Liver (tissue), 9 donors: ENCODE measurements around the gene LRP5. TPM values are rescaled to one million over a fixed set of nuclear protein-coding genes. Genes with fewer than 3 reads are reported as not detected.
"Not testable (repeated sequence)": the region's sequence is repeated elsewhere in the genome, so short reads cannot be mapped to it uniquely, and the experiment has no call there.

Experiments used
- DNase-seq: peaks from one replicate; pipeline ENCODE4 v3.0.0-alpha.2; 2017; ENCODE audit warnings: low spot score
- H3K27ac ChIP-seq, 2 donors: one replicate each; pipeline ENCODE4 v1.7.0; 2013; ENCODE audit warnings: inconsistent platforms in 2 of 2, low read length in 2 of 2, control low read depth in 1 of 2, low read depth in 1 of 2, mild to moderate bottlenecking in 1 of 2
- H3K27me3 ChIP-seq, 4 donors: one replicate each; pipeline versions ENCODE4 v1.6.1 to v1.7.0; 2013; ENCODE audit warnings: low read length in 3 of 4, inconsistent platforms in 1 of 4, mild to moderate bottlenecking in 1 of 4, moderate library complexity in 1 of 4; ENCODE audit not compliant: control insufficient read depth in 4 of 4, insufficient read depth in 4 of 4
- H3K36me3 ChIP-seq, 4 donors: one replicate each; pipeline versions ENCODE4 v1.6.1 to v1.7.0; 2013; ENCODE audit warnings: low read length in 3 of 4, mild to moderate bottlenecking in 3 of 4, low read depth in 1 of 4, moderate library complexity in 1 of 4; ENCODE audit not compliant: control insufficient read depth in 4 of 4, insufficient read depth in 3 of 4
- H3K4me1 ChIP-seq, 4 donors: one replicate each; pipeline versions ENCODE4 v1.6.1 to v1.7.0; 2013; ENCODE audit warnings: low read length in 3 of 4, mild to moderate bottlenecking in 3 of 4, moderate library complexity in 1 of 4; ENCODE audit not compliant: control insufficient read depth in 4 of 4, insufficient read depth in 4 of 4
- H3K4me3 ChIP-seq, 3 donors: one replicate each; pipeline versions ENCODE4 v1.6.1 to v1.7.0; 2013; ENCODE audit warnings: low read length in 3 of 3, control low read depth in 1 of 3, low read depth in 1 of 3, mild to moderate bottlenecking in 1 of 3
- H3K9ac ChIP-seq, 2 donors: one replicate each; pipeline ENCODE4 v1.7.0; 2013; ENCODE audit warnings: low read length in 2 of 2, mild to moderate bottlenecking in 2 of 2, moderate library complexity in 2 of 2, control low read depth in 1 of 2, low read depth in 1 of 2
- H3K9me3 ChIP-seq, 4 donors: one replicate each; pipeline versions ENCODE4 v1.6.1 to v1.7.0; 2013; ENCODE audit warnings: low read length in 3 of 4; ENCODE audit not compliant: control insufficient read depth in 4 of 4
- EGR1 ChIP-seq, 2 donors: IDR thresholded peaks; 2 replicates each; pipeline ENCODE4 v1.6.1; 2016 to 2018; ENCODE audit warnings: antibody characterized with exemption in 2 of 2, low read depth in 2 of 2
- FOXA1 ChIP-seq: IDR thresholded peaks from 2 replicates; pipeline ENCODE4 v1.6.1; 2016; ENCODE audit warnings: antibody characterized with exemption
- FOXA2 ChIP-seq: IDR thresholded peaks from 2 replicates; pipeline ENCODE4 v1.6.1; 2016; ENCODE audit warnings: antibody characterized with exemption
- GABPA ChIP-seq, 2 donors: IDR thresholded peaks in 1 of 2; conservative IDR thresholded peaks in 1 of 2; 2 replicates each; pipeline ENCODE4 v1.6.1; 2016; ENCODE audit warnings: antibody characterized with exemption in 2 of 2, mild to moderate bottlenecking in 1 of 2, moderate library complexity in 1 of 2
- HNF4A ChIP-seq, 2 donors: conservative IDR thresholded peaks; 2 replicates each; pipeline ENCODE4 v1.6.1; 2016; ENCODE audit warnings: antibody characterized with exemption in 2 of 2, mild to moderate bottlenecking in 2 of 2
- HNF4G ChIP-seq: IDR thresholded peaks from 2 replicates; pipeline ENCODE4 v1.6.1; 2016; ENCODE audit warnings: antibody characterized with exemption
- JUND ChIP-seq, 2 donors: IDR thresholded peaks; 2 replicates each; pipeline ENCODE4 v1.6.1; 2016; ENCODE audit warnings: antibody characterized with exemption in 2 of 2
- NR2F2 ChIP-seq: IDR thresholded peaks from 2 replicates; pipeline ENCODE4 v1.6.1; 2016; ENCODE audit warnings: antibody characterized with exemption
- RAD21 ChIP-seq, 2 donors: IDR thresholded peaks; 2 replicates each; pipeline ENCODE4 v1.6.1; 2016; ENCODE audit warnings: antibody characterized with exemption in 2 of 2, mild to moderate bottlenecking in 2 of 2
- RXRA ChIP-seq, 2 donors: IDR thresholded peaks; 2 replicates each; pipeline ENCODE4 v1.6.1; 2017 to 2018; ENCODE audit warnings: antibody characterized with exemption in 2 of 2, mild to moderate bottlenecking in 1 of 2
- SP1 ChIP-seq: IDR thresholded peaks from 2 replicates; pipeline ENCODE4 v1.6.1; 2018; ENCODE audit warnings: antibody characterized with exemption, mild to moderate bottlenecking
- TAF1 ChIP-seq: conservative IDR thresholded peaks from 2 replicates; pipeline ENCODE4 v1.6.1; 2016; ENCODE audit warnings: antibody characterized with exemption, mild to moderate bottlenecking
- YY1 ChIP-seq: IDR thresholded peaks from 2 replicates; pipeline ENCODE4 v1.6.1; 2016; ENCODE audit warnings: antibody characterized with exemption, mild to moderate bottlenecking
- WGBS: extraction: QIAGEN DNeasy Blood & Tissue Kit; methylation state at CpG from one replicate; pipeline ENCODE4 v1.1.7; 2013; 5-methylcytosine and 5-hydroxymethylcytosine counted together
- polyA plus RNA-seq, 2 donors: library from polyadenylated mRNA; stranded (reverse) in 1 of 2; unstranded in 1 of 2; fragments of 200-250 nt in 1 of 2; fragments of >200 nt in 1 of 2; fragmentation: Nextera tagmentation in 1 of 2; extraction: Ambion mirVana in 1 of 2; gene quantifications; one replicate each; pipeline versions ENCODE4 v1.2.1 to v1.2.3, GENCODE V29; 2013 to 2015
- total RNA-seq, 2 donors: library from RNA; depleted of rRNA; stranded (reverse); fragments of >200 nt; gene quantifications; one replicate each; pipeline ENCODE4 v1.2.3, GENCODE V29; 2014
- TF ChIP-seq, protein P1 (sequence below): fragments of 150-350 bp; IDR thresholded peaks from 2 replicates; pipeline ENCODE4 v1.5.1; 2017; ENCODE audit warnings: improper control_type of control experiment, low read depth, low read length; ENCODE audit not compliant: missing input control
- TF ChIP-seq, protein P2 (sequence below): IDR thresholded peaks from 2 replicates; pipeline ENCODE4 v1.6.1; 2016; ENCODE audit warnings: antibody characterized with exemption
- TF ChIP-seq, protein P3 (sequence below): IDR thresholded peaks from 2 replicates; pipeline ENCODE4 v1.6.1; 2016; ENCODE audit warnings: antibody characterized with exemption
- TF ChIP-seq, protein P4 (sequence below): IDR thresholded peaks from 2 replicates; pipeline ENCODE4 v1.6.1; 2016; ENCODE audit warnings: antibody characterized with exemption, mild to moderate bottlenecking
- TF ChIP-seq, protein P5 (sequence below): IDR thresholded peaks from 2 replicates; pipeline ENCODE4 v1.6.1; 2016; ENCODE audit warnings: antibody characterized with exemption
- donor health status: healthy.
- donor health status: healthy.
- donor health status: healthy.
- donor health status: healthy.
- donor health status: healthy.

LRP5 gene
- total and polyA plus RNA-seq, 4 donors = 48.9 to 99.3 (median 71.3) TPM

DNA sequence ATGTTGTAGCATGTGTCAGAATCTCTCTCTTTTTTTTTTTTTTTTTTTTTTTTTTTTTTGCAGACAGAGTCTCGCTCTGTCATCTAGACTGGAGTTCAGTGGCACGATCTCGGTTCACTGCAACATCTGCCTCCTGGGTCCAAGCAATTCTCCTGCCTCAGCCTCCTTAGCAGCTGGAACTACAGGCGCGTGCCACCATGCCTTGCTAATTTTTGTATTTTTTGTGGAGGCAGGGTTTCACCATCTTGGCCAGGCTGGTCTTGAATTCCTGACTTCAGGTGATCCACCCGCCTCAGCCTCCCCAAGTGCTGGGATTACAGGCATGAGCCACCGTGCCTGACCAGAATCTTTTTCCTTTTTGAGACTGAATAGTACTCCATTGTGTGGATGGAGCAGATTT, 32.4 kb downstream of the LRP5 start:
- not testable (repeated sequence) for H3K27ac ChIP-seq, H3K9me3 ChIP-seq, H3K27me3 ChIP-seq, H3K36me3 ChIP-seq, H3K4me3 ChIP-seq, H3K9ac ChIP-seq, DNase-seq
- peaks cover 20 to 83% (median 55%) of the 10 kb centered on the region in 4 donors for H3K4me1 ChIP-seq
- WGBS = 94% methylated on average over 7 of the region's 7 CpGs

DNA sequence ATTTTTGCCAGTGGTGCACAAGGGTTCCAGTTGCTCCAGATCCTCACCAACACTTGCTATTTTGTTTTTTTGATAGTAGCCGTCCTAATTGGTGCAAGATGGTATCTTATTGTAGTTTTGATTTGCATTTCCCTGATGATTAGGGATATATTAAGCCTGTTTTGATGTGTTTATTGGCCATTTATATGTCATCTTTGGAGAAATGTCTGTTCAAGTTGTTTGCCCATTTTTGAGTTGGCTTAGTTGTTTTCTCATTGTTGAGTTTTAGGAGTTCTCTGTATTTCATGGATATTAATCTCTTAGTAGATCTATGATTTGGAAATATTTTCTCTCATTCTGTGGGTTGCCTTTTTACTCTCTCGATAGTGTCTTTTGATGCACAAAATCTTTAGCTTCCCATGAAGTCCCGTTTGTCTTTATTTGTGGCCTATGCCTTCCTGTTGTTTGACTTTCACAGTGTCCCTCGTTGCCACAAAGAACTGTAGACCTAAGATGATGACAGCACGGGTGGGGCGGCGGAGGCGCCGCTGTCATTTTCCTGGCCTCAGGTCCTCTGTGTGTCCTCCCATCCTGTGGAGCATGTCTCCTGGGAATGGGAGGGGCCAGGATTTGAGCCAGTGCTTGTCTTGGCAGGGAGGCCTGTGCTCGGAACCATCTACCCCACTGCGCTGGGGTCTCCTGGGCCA, 33.5 kb downstream of the LRP5 start:
- no peaks in the 10 kb centered on the region for H3K27me3 ChIP-seq
- H3K4me3 ChIP-seq = no peak overlapping the region
- no peak overlapping the region for H3K27ac ChIP-seq
- H3K9me3 ChIP-seq = no peaks in the 10 kb centered on the region
- no peak for TF ChIP-seq GABPA (IDR thresholded peaks at IDR 0.05 in 1 of 2, conservative IDR thresholded peaks at IDR 0.05 in 1 of 2)
- peak in 1 of 2 donors; percentile 27 for TF ChIP-seq HNF4A (conservative IDR thresholded peaks at IDR 0.05)
- no peak for TF ChIP-seq SP1
- TF ChIP-seq RXRA (IDR thresholded peaks at IDR 0.05) = peak in 1 of 2 donors; percentile 41
- H3K9ac ChIP-seq = no peak overlapping the region
- no peak for DNase-seq
- WGBS = 53% methylated on average over 11 of the region's 11 CpGs
- peaks cover 0 to 2% (median 0%) of the 10 kb centered on the region in 4 donors for H3K36me3 ChIP-seq
- H3K4me1 ChIP-seq = peaks cover 25 to 86% (median 63%) of the 10 kb centered on the region in 4 donors

DNA sequence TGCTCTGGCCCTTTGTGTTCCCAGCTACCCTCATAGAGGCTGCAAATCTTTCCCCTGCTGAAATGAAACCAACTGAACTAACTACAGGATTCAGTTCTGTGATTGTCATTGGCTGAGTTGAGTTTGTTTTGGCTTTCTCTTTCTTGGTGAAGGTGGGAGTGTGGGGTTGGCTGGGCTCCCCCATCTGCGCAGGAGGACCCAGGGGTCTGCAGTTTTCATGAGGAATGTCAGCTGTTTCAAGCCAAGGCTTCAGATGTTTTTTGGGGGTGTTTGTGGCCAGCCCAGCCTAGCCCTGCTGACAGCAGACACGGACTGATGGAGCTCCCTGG, 34.0 kb downstream of the LRP5 start:
- H3K27ac ChIP-seq = no peak overlapping the region
- TF ChIP-seq, protein P1, sequence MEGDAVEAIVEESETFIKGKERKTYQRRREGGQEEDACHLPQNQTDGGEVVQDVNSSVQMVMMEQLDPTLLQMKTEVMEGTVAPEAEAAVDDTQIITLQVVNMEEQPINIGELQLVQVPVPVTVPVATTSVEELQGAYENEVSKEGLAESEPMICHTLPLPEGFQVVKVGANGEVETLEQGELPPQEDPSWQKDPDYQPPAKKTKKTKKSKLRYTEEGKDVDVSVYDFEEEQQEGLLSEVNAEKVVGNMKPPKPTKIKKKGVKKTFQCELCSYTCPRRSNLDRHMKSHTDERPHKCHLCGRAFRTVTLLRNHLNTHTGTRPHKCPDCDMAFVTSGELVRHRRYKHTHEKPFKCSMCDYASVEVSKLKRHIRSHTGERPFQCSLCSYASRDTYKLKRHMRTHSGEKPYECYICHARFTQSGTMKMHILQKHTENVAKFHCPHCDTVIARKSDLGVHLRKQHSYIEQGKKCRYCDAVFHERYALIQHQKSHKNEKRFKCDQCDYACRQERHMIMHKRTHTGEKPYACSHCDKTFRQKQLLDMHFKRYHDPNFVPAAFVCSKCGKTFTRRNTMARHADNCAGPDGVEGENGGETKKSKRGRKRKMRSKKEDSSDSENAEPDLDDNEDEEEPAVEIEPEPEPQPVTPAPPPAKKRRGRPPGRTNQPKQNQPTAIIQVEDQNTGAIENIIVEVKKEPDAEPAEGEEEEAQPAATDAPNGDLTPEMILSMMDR = no peak
- TF ChIP-seq TAF1 = no peak
- TF ChIP-seq SP1 = no peak
- no peak for TF ChIP-seq GABPA (IDR thresholded peaks at IDR 0.05 in 1 of 2, conservative IDR thresholded peaks at IDR 0.05 in 1 of 2)
- no peak for TF ChIP-seq HNF4G
- no peak for TF ChIP-seq RXRA (IDR thresholded peaks at IDR 0.05)
- TF ChIP-seq NR2F2 = no peak
- TF ChIP-seq RAD21 (IDR thresholded peaks at IDR 0.05) = no peak
- TF ChIP-seq JUND (IDR thresholded peaks at IDR 0.05) = no peak
- TF ChIP-seq FOXA1 = no peak
- TF ChIP-seq, protein P2, sequence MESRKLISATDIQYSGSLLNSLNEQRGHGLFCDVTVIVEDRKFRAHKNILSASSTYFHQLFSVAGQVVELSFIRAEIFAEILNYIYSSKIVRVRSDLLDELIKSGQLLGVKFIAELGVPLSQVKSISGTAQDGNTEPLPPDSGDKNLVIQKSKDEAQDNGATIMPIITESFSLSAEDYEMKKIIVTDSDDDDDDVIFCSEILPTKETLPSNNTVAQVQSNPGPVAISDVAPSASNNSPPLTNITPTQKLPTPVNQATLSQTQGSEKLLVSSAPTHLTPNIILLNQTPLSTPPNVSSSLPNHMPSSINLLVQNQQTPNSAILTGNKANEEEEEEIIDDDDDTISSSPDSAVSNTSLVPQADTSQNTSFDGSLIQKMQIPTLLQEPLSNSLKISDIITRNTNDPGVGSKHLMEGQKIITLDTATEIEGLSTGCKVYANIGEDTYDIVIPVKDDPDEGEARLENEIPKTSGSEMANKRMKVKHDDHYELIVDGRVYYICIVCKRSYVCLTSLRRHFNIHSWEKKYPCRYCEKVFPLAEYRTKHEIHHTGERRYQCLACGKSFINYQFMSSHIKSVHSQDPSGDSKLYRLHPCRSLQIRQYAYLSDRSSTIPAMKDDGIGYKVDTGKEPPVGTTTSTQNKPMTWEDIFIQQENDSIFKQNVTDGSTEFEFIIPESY = no peak
- TF ChIP-seq, protein P3, sequence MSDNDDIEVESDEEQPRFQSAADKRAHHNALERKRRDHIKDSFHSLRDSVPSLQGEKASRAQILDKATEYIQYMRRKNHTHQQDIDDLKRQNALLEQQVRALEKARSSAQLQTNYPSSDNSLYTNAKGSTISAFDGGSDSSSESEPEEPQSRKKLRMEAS = no peak
- no peak for TF ChIP-seq EGR1 (IDR thresholded peaks at IDR 0.05; ENCODE audit: low read depth in 2 of 2)
- TF ChIP-seq FOXA2 = no peak
- TF ChIP-seq, protein P4, sequence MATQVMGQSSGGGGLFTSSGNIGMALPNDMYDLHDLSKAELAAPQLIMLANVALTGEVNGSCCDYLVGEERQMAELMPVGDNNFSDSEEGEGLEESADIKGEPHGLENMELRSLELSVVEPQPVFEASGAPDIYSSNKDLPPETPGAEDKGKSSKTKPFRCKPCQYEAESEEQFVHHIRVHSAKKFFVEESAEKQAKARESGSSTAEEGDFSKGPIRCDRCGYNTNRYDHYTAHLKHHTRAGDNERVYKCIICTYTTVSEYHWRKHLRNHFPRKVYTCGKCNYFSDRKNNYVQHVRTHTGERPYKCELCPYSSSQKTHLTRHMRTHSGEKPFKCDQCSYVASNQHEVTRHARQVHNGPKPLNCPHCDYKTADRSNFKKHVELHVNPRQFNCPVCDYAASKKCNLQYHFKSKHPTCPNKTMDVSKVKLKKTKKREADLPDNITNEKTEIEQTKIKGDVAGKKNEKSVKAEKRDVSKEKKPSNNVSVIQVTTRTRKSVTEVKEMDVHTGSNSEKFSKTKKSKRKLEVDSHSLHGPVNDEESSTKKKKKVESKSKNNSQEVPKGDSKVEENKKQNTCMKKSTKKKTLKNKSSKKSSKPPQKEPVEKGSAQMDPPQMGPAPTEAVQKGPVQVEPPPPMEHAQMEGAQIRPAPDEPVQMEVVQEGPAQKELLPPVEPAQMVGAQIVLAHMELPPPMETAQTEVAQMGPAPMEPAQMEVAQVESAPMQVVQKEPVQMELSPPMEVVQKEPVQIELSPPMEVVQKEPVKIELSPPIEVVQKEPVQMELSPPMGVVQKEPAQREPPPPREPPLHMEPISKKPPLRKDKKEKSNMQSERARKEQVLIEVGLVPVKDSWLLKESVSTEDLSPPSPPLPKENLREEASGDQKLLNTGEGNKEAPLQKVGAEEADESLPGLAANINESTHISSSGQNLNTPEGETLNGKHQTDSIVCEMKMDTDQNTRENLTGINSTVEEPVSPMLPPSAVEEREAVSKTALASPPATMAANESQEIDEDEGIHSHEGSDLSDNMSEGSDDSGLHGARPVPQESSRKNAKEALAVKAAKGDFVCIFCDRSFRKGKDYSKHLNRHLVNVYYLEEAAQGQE = no peak
- TF ChIP-seq YY1 = no peak
- TF ChIP-seq, protein P5, sequence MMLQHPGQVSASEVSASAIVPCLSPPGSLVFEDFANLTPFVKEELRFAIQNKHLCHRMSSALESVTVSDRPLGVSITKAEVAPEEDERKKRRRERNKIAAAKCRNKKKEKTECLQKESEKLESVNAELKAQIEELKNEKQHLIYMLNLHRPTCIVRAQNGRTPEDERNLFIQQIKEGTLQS = no peak
- TF ChIP-seq HNF4A (conservative IDR thresholded peaks at IDR 0.05) = no peak
- no peak for DNase-seq
- no peaks in the 10 kb centered on the region for H3K27me3 ChIP-seq
- H3K4me3 ChIP-seq = no peak overlapping the region
- H3K9ac ChIP-seq = no peak overlapping the region
- peaks cover 0 to 2% (median 0%) of the 10 kb centered on the region in 4 donors for H3K36me3 ChIP-seq
- H3K9me3 ChIP-seq = no peaks in the 10 kb centered on the region
- peaks cover 22 to 86% (median 63%) of the 10 kb centered on the region in 4 donors for H3K4me1 ChIP-seq
- 84% methylated on average over 2 of the region's 2 CpGs for WGBS
